Neural progenitor cell (in vitro differentiated cells): Measurements from ENCODE around the gene GLRX. TPM values are rescaled to one million over a fixed set of nuclear protein-coding genes. Genes with fewer than 3 reads are reported as not detected.

Source experiments
- DNase-seq: peaks from one replicate; pipeline ENCODE4 v3.0.0-alpha.2; 2016; ENCODE audit warnings: low spot score
- H2AFZ ChIP-seq: fragments of 200-600 bp; sonication (generic); replicated peaks from 2 replicates; pipeline ENCODE4 v1.6.1; 2016; ENCODE audit warnings: antibody characterized with exemption
- H3F3A ChIP-seq: fragments of 200-600 bp; sonication (generic); 2 replicates; pipeline ENCODE4 v1.6.1; 2016; ENCODE audit warnings: antibody characterized with exemption, low read depth
- H3K27ac ChIP-seq: fragments of 200-600 bp; sonication (generic); 2 replicates; pipeline ENCODE4 v1.5.1; 2016; ENCODE audit warnings: mild to moderate bottlenecking
- H3K27me3 ChIP-seq: fragments of 200-600 bp; sonication (generic); 2 replicates; pipeline ENCODE4 v1.6.1; 2016; ENCODE audit warnings: mild to moderate bottlenecking, moderate library complexity
- H3K36me3 ChIP-seq: fragments of 200-600 bp; sonication (generic); 2 replicates; pipeline ENCODE4 v1.5.1; 2016
- H3K4me1 ChIP-seq: fragments of 200-600 bp; sonication (generic); 2 replicates; pipeline ENCODE4 v1.6.1; 2016; ENCODE audit warnings: mixed run types
- H3K4me2 ChIP-seq: fragments of 200-600 bp; sonication (generic); 2 replicates; pipeline ENCODE4 v1.6.1; 2016
- H3K4me3 ChIP-seq: fragments of 200-600 bp; sonication (generic); 2 replicates; pipeline ENCODE4 v1.5.1; 2016
- H3K79me2 ChIP-seq: fragments of 200-600 bp; sonication (generic); 2 replicates; pipeline ENCODE4 v1.6.1; 2016; ENCODE audit warnings: low read depth
- H3K9ac ChIP-seq: fragments of 200-600 bp; sonication (generic); 2 replicates; pipeline ENCODE4 v1.6.1; 2016
- H3K9me3 ChIP-seq: fragments of 200-600 bp; sonication (generic); 2 replicates; pipeline ENCODE4 v1.5.1; 2016; ENCODE audit warnings: low read depth
- H4K20me1 ChIP-seq: fragments of 200-600 bp; sonication (generic); 2 replicates; pipeline ENCODE4 v1.6.1; 2016; ENCODE audit warnings: low read depth
- H3K27ac Mint-ChIP-seq: 3 replicates; pipeline ENCODE4 v1.8.0; 2021; ENCODE audit warnings: mixed read lengths
- H3K27me3 Mint-ChIP-seq: 2 replicates; pipeline ENCODE4 v1.8.0; 2022; ENCODE audit warnings: low read depth, mild to moderate bottlenecking, inconsistent platforms, moderate library complexity, mixed read lengths; ENCODE audit not compliant: insufficient read depth
- H3K36me3 Mint-ChIP-seq: 3 replicates; pipeline ENCODE4 v1.8.0; 2021; ENCODE audit warnings: mixed read lengths
- H3K4me1 Mint-ChIP-seq: 3 replicates; pipeline ENCODE4 v1.8.0; 2021; ENCODE audit warnings: mixed read lengths
- H3K4me3 Mint-ChIP-seq: 3 replicates; pipeline ENCODE4 v1.8.0; 2021; ENCODE audit warnings: mild to moderate bottlenecking, moderate library complexity, mixed read lengths
- H3K9me3 Mint-ChIP-seq: 3 replicates; pipeline ENCODE4 v1.8.0; 2020; ENCODE audit warnings: mixed read lengths
- CTCF ChIP-seq: fragments of 200-600 bp; sonication (generic); IDR thresholded peaks from 2 replicates; pipeline ENCODE4 v1.5.1; 2017; ENCODE audit warnings: antibody characterized with exemption, mild to moderate bottlenecking
- EZH2 ChIP-seq: fragments of 200-600 bp; sonication (generic); IDR thresholded peaks from 2 replicates; pipeline ENCODE4 v1.6.1; 2017; ENCODE audit warnings: antibody characterized with exemption, mild to moderate bottlenecking, moderate library complexity
- EZH2phosphoT487 ChIP-seq: fragments of 200-600 bp; sonication (generic); IDR thresholded peaks from 2 replicates; pipeline ENCODE4 v1.6.1; 2017; ENCODE audit warnings: antibody characterized with exemption
- total RNA-seq: library from RNA; depleted of rRNA; stranded (reverse); fragments of >200 nt; gene quantifications from 2 replicates; pipeline ENCODE4 v1.2.3, GENCODE V29; 2015; ENCODE audit warnings: low replicate concordance

Gene GLRX
- total RNA-seq, 1 donor from 2014 or later: 15.1 TPM

- no peak overlapping the region for H3K27ac ChIP-seq
- no peak overlapping the region for H3K4me2 ChIP-seq
- TF ChIP-seq EZH2phosphoT487 (no peak), EZH2 (no peak), CTCF (no peak)
- peaks cover 14% of the 10 kb centered on the region for H3K4me1 ChIP-seq
- H3K9me3 Mint-ChIP-seq: no peaks in the 10 kb centered on the region
- H3K36me3 ChIP-seq: no peaks in the 10 kb centered on the region
- H3K9me3 ChIP-seq: no peaks in the 10 kb centered on the region
- peaks cover 30% of the 10 kb centered on the region for H3K4me1 Mint-ChIP-seq
- H3K27me3 Mint-ChIP-seq: peaks cover 5% of the 10 kb centered on the region
- peaks cover 4% of the 10 kb centered on the region for H3K79me2 ChIP-seq
- H3K36me3 Mint-ChIP-seq: no peaks in the 10 kb centered on the region
- peaks cover 18% of the 10 kb centered on the region for H3F3A ChIP-seq
- no peak overlapping the region for H3K4me3 ChIP-seq
- no peaks in the 10 kb centered on the region for H4K20me1 ChIP-seq
- H3K27me3 ChIP-seq: no peaks in the 10 kb centered on the region
- no peak overlapping the region for H3K9ac ChIP-seq
- no peak for DNase-seq
- H3K4me3 Mint-ChIP-seq: no peak overlapping the region
- H2AFZ ChIP-seq: no peak overlapping the region
- H3K27ac Mint-ChIP-seq: no peak overlapping the region
These were observed 3.0 kb upstream of the GLRX start for GRCh38 chr5:95825495-95825894.

- Mint-ChIP-seq H3K27ac (no peak overlapping the region), H3K4me1 (peaks cover 30% of the 10 kb centered on the region), H3K27me3 (peaks cover 5% of the 10 kb centered on the region), H3K4me3 (no peak overlapping the region), H3K36me3 (no peaks in the 10 kb centered on the region), H3K9me3 (no peaks in the 10 kb centered on the region)
- no peak for TF ChIP-seq CTCF
- no peak for TF ChIP-seq EZH2
- TF ChIP-seq EZH2phosphoT487: no peak
- H3K36me3 ChIP-seq: no peaks in the 10 kb centered on the region
- H3F3A ChIP-seq: peaks cover 18% of the 10 kb centered on the region
- no peak for DNase-seq
- no peaks in the 10 kb centered on the region for H3K27me3 ChIP-seq
- peaks cover 14% of the 10 kb centered on the region for H3K4me1 ChIP-seq
- no peak overlapping the region for H3K4me3 ChIP-seq
- no peak overlapping the region for H3K27ac ChIP-seq
- no peaks in the 10 kb centered on the region for H4K20me1 ChIP-seq
- no peak overlapping the region for H3K9ac ChIP-seq
- peaks cover 4% of the 10 kb centered on the region for H3K79me2 ChIP-seq
- no peak overlapping the region for H3K4me2 ChIP-seq
- no peak overlapping the region for H2AFZ ChIP-seq
- no peaks in the 10 kb centered on the region for H3K9me3 ChIP-seq
These were observed 2.2 kb upstream of the GLRX start for GRCh38 chr5:95824747-95825146.

GRCh38 chr5:95823738-95824609 lies 1.4 kb upstream of the GLRX start:
- Mint-ChIP-seq H3K9me3 (no peaks in the 10 kb centered on the region), H3K27me3 (peaks cover 5% of the 10 kb centered on the region), H3K27ac (no peak overlapping the region), H3K4me3 (peak overlapping the region; percentile 52), H3K36me3 (no peaks in the 10 kb centered on the region), H3K4me1 (peaks cover 30% of the 10 kb centered on the region)
- TF ChIP-seq EZH2phosphoT487: no peak
- TF ChIP-seq EZH2: no peak
- no peak for TF ChIP-seq CTCF
- peaks cover 18% of the 10 kb centered on the region for H3F3A ChIP-seq
- DNase-seq: no peak
- H3K9ac ChIP-seq: no peak overlapping the region
- no peaks in the 10 kb centered on the region for H3K36me3 ChIP-seq
- peak overlapping the region; percentile 81 for H2AFZ ChIP-seq
- H3K4me3 ChIP-seq: no peak overlapping the region
- H3K27me3 ChIP-seq: no peaks in the 10 kb centered on the region
- no peak overlapping the region for H3K27ac ChIP-seq
- no peaks in the 10 kb centered on the region for H4K20me1 ChIP-seq
- H3K4me2 ChIP-seq: peak overlapping the region; percentile 87
- H3K9me3 ChIP-seq: no peaks in the 10 kb centered on the region
- H3K4me1 ChIP-seq: peaks cover 14% of the 10 kb centered on the region
- H3K79me2 ChIP-seq: peaks cover 4% of the 10 kb centered on the region
